Endothelial cell of umbilical vein (primary cell): ENCODE measurements around the gene ARSB. TPM values are rescaled to one million over a fixed set of nuclear protein-coding genes. Genes with fewer than 3 reads are reported as not detected.

Experiments used
- BruUV-seq: library from RNA; stranded (reverse); fragments of 400-500 nt; replicated peaks from 2 replicates; lab custom pipeline; 2021; lab: Mats Ljungman, UMichigan
- CTCF ChIA-PET: fragments of 300-600, 350-600 bp; sonication (Branson Sonifier 250); formaldehyde crosslinking; loops from one replicate; lab custom pipeline; 2021; ENCODE audit warnings: antibody characterized with exemption, inconsistent platforms; lab: Charles Lee
- POLR2A ChIA-PET: fragments of 300-600, 350-600 bp; sonication (Branson Sonifier 250); formaldehyde crosslinking; loops from one replicate; lab custom pipeline; 2021; ENCODE audit warnings: antibody characterized with exemption, inconsistent platforms; lab: Charles Lee
- DNase-seq: peaks from one replicate; pipeline ENCODE4 v3.0.0-alpha.2; 2011; ENCODE audit warnings: low read depth, low spot score
- FAIRE-seq: peaks from 2 replicates; lab custom pipeline; 2011; peaks lifted over from hg19 to GRCh38; lab: Jason Lieb, UNC
- H2AFZ ChIP-seq: 2 replicates; pipeline ENCODE4 v1.6.0; 2012; ENCODE audit warnings: low read depth, low read length, control low read depth, inconsistent platforms
- H3K27ac ChIP-seq: 2 replicates; pipeline ENCODE4 v1.5.1; 2011; ENCODE audit warnings: low read depth, mild to moderate bottlenecking, control low read depth, low read length, moderate library complexity; ENCODE audit not compliant: insufficient read depth
- H3K27me3 ChIP-seq, 2 experiments: 2 replicates each; pipeline versions ENCODE4 v1.6.0 to v1.6.1; 2011; ENCODE audit warnings: low read length in 2 of 2, mixed read lengths in 1 of 2; ENCODE audit not compliant: control insufficient read depth in 2 of 2, insufficient read depth in 2 of 2
- H3K36me3 ChIP-seq, 2 experiments: 2 replicates in 1 of 2; 3 replicates in 1 of 2; pipeline ENCODE4 v1.5.1; 2011; ENCODE audit warnings: low read length in 2 of 2, mild to moderate bottlenecking in 1 of 2, moderate library complexity in 1 of 2; ENCODE audit not compliant: control insufficient read depth in 2 of 2, insufficient read depth in 2 of 2; ENCODE audit errors: extremely low read depth in 1 of 2
- H3K4me1 ChIP-seq: 3 replicates; pipeline ENCODE4 v1.5.1; 2011; ENCODE audit warnings: mild to moderate bottlenecking, low read length; ENCODE audit not compliant: control insufficient read depth, insufficient read depth; ENCODE audit errors: extremely low read depth
- H3K4me2 ChIP-seq: 2 replicates; pipeline ENCODE4 v1.6.1; 2011; ENCODE audit warnings: low read length, control low read depth, mixed read lengths; ENCODE audit not compliant: insufficient read depth
- H3K4me3 ChIP-seq, 3 experiments: fragments of 200-600 bp in 1 of 3; sonication (generic), shearing (Covaris generic) in 1 of 3; replicated peaks in 1 of 3; 2 replicates each; pipeline ENCODE4 v1.5.1; 2011 to 2016; ENCODE audit warnings: control low read depth in 3 of 3, low read length in 3 of 3, mild to moderate bottlenecking in 2 of 3, inconsistent platforms in 1 of 3, low read depth in 1 of 3, moderate library complexity in 1 of 3; ENCODE audit not compliant: insufficient read depth in 1 of 3
- H3K79me2 ChIP-seq: 2 replicates; pipeline ENCODE4 v1.6.0; 2012; ENCODE audit warnings: low read length, inconsistent platforms; ENCODE audit not compliant: control insufficient read depth, insufficient read depth
- H3K9ac ChIP-seq: replicated peaks from 2 replicates; pipeline ENCODE3; 2011; ENCODE audit warnings: low read length, control low read depth; ENCODE audit not compliant: insufficient read depth; ENCODE audit errors: extremely low read depth
- H3K9me1 ChIP-seq: replicated peaks from 3 replicates; pipeline ENCODE4 v1.6.0; 2011; ENCODE audit warnings: mild to moderate bottlenecking, low read length; ENCODE audit not compliant: control insufficient read depth, insufficient read depth; ENCODE audit errors: extremely low read depth
- H3K9me3 ChIP-seq: replicated peaks from 2 replicates; pipeline ENCODE4 v1.5.1; 2012; ENCODE audit warnings: low read length, inconsistent platforms; ENCODE audit not compliant: control insufficient read depth, insufficient read depth
- H4K20me1 ChIP-seq: replicated peaks from 2 replicates; pipeline ENCODE3; 2011; ENCODE audit warnings: mild to moderate bottlenecking, low read length; ENCODE audit not compliant: control insufficient read depth, insufficient read depth; ENCODE audit errors: extremely low read depth
- CTCF ChIP-seq, 2 donors: IDR thresholded peaks; 1 replicate in 1 of 2; 2 replicates in 1 of 2; pipeline ENCODE4 v1.5.1; 2011; ENCODE audit warnings: low read length in 2 of 2, mild to moderate bottlenecking in 2 of 2, moderate library complexity in 2 of 2, control low read depth in 1 of 2, inconsistent platforms in 1 of 2, low read depth in 1 of 2; ENCODE audit not compliant: insufficient read depth in 1 of 2; ENCODE audit errors: extremely low read depth in 1 of 2
- EZH2 ChIP-seq: IDR thresholded peaks from 2 replicates; pipeline ENCODE4 v1.6.1; 2012; ENCODE audit warnings: borderline replicate concordance, low read depth, mild to moderate bottlenecking, moderate library complexity, low read length, inconsistent platforms; ENCODE audit not compliant: severe bottlenecking
- FOS ChIP-seq: IDR thresholded peaks from 2 replicates; pipeline ENCODE4 v1.6.1; 2011; ENCODE audit warnings: mild to moderate bottlenecking, low read length, moderate library complexity, borderline replicate concordance; ENCODE audit not compliant: insufficient read depth
- GATA2 ChIP-seq: IDR thresholded peaks from 2 replicates; pipeline ENCODE4 v1.7.0; 2011; ENCODE audit warnings: low read depth, mild to moderate bottlenecking, moderate library complexity, mixed read lengths, low read length; ENCODE audit not compliant: insufficient read length, insufficient read depth
- JUN ChIP-seq: IDR thresholded peaks from 2 replicates; pipeline ENCODE4 v1.6.1; 2011; ENCODE audit warnings: borderline replicate concordance, low read depth; ENCODE audit not compliant: insufficient read length, insufficient read depth
- MAX ChIP-seq: IDR thresholded peaks from 2 replicates; pipeline ENCODE4 v1.6.1; 2011; ENCODE audit not compliant: insufficient read depth, insufficient read length
- MYC ChIP-seq: IDR thresholded peaks from one replicate; pipeline ENCODE4 v1.6.1; 2011; ENCODE audit warnings: mild to moderate bottlenecking, low read depth, low read length
- POLR2A ChIP-seq: IDR thresholded peaks from 2 replicates; pipeline ENCODE4 v1.6.1; 2012; ENCODE audit warnings: low read depth, mild to moderate bottlenecking, control low read depth, low read length
- POLR2AphosphoS5 ChIP-seq: IDR thresholded peaks from 2 replicates; pipeline ENCODE4 v1.6.1; 2012; ENCODE audit warnings: low read depth, mild to moderate bottlenecking, control low read depth, low read length, moderate library complexity; ENCODE audit not compliant: insufficient read depth
- dilution Hi-C: fragments of 300-500 bp; cut with MboI; formaldehyde crosslinking; loops from one replicate; pipeline ENCODE4 v1.15.0; 2019; ENCODE audit warnings: low sequenced_read_pairs; ENCODE audit not compliant: extremely low pct_ligation_motif_present
- intact Hi-C: fragments of 100-400 bp; cut with micrococcal nuclease; formaldehyde crosslinking; loops from one replicate; pipeline ENCODE4 v1.10.0; 2022
- polyA plus RNA-seq, 4 experiments: library from polyadenylated mRNA; depleted of rRNA in 3 of 4; stranded (reverse) in 3 of 4; unstranded in 1 of 4; fragments of >200 nt; gene quantifications; 2 replicates each; pipeline versions ENCODE4 v1.2.1 to v1.2.3, GENCODE V29; 2011 to 2012; ENCODE audit warnings: missing spikeins in 1 of 4
- total RNA-seq: library from RNA; stranded (reverse); gene quantifications from 2 replicates; pipeline ENCODE4 v1.2.3, GENCODE V29; 2021

The ARSB gene
- total and polyA plus RNA-seq, 2 donors (not counting 3 experiments of a cell fraction or from before 2014, with no cell fraction given), result 17.2 to 25.8 TPM

- POLR2A ChIA-PET, result no interaction called here
- DNase-seq, result no peak
- intact Hi-C loops (no loop called here), dilution Hi-C loops (no loop called here)
- Histone ChIP-seq H3K9me1 (no peaks in the 10 kb centered on the region), H3K79me2 (no peaks in the 10 kb centered on the region), H3K36me3 (no peaks in the 10 kb centered on the region), H2AFZ (no peak overlapping the region), H3K4me2 (no peak overlapping the region), H3K9me3 (no peaks in the 10 kb centered on the region), H3K4me1 (peaks cover 4% of the 10 kb centered on the region), H4K20me1 (no peaks in the 10 kb centered on the region), H3K9ac (no peak overlapping the region), H3K27ac (no peak overlapping the region), H3K4me3 (no peak overlapping the region), H3K27me3 (no peaks in the 10 kb centered on the region)
- FAIRE-seq, result no peak
- TF ChIP-seq GATA2 (no peak), JUN (no peak), CTCF (IDR thresholded peaks at IDR 0.05; ENCODE audit: extremely low read depth in 1 of 2, insufficient read depth in 1 of 2, low read depth in 1 of 2, low read length in 2 of 2) (no peak)
- CTCF ChIA-PET, result no interaction called here
- BruUV-seq, result no TSS peak
Observed at GRCh38 chr5:78791501-78792100, 193.5 kb downstream of the ARSB start.

- ChIA-PET POLR2A (no interaction called here), CTCF (interaction anchor here (0.6 kb wide), 1 partner anchor 588 kb away, joined by 4 read pairs; no protein-coding TSS in a partner anchor)
- H3K79me2 ChIP-seq, result no peaks in the 10 kb centered on the region
- TF ChIP-seq MYC, result no peak
- no peak for TF ChIP-seq MAX
- TF ChIP-seq FOS, result no peak
- TF ChIP-seq POLR2A, result no peak
- TF ChIP-seq CTCF (IDR thresholded peaks at IDR 0.05; ENCODE audit: extremely low read depth in 1 of 2, insufficient read depth in 1 of 2, low read depth in 1 of 2, low read length in 2 of 2), result no peak
- no peak for TF ChIP-seq POLR2AphosphoS5
- TF ChIP-seq GATA2, result no peak
- no peak for TF ChIP-seq JUN
- TF ChIP-seq EZH2, result no peak
- no peaks in the 10 kb centered on the region for H3K36me3 ChIP-seq
- FAIRE-seq (no peak), DNase-seq (peak; percentile 82)
- no peaks in the 10 kb centered on the region for H3K9me3 ChIP-seq
- no peaks in the 10 kb centered on the region for H4K20me1 ChIP-seq
- H2AFZ ChIP-seq, result peak overlapping the region; percentile 2
- dilution Hi-C loops, result no loop called here
- no peak overlapping the region for H3K4me3 ChIP-seq
- intact Hi-C loops, result no loop called here
- no TSS peak for BruUV-seq
- no peaks in the 10 kb centered on the region for H3K27me3 ChIP-seq
- H3K4me1 ChIP-seq, result peaks cover 7% of the 10 kb centered on the region
- no peak overlapping the region for H3K27ac ChIP-seq
- no peak overlapping the region for H3K4me2 ChIP-seq
- H3K9ac ChIP-seq, result no peak overlapping the region
- H3K9me1 ChIP-seq, result no peaks in the 10 kb centered on the region
Observed at GRCh38 chr5:78787783-78788182, 197.3 kb downstream of the ARSB start.
